ENCODE results near the gene STAT2. TPM values are rescaled to one million over a fixed set of nuclear protein-coding genes. Genes with fewer than 3 reads are reported as not detected.
"Not testable (repeated sequence)": the region's sequence is repeated elsewhere in the genome, so short reads cannot be mapped to it uniquely, and the experiment has no call there.

STAT2 gene
- total and polyA plus RNA-seq, 2 donors (not counting 1 experiment from before 2014, with no cell fraction given) = 148 to 368 TPM

- H3K4me1 ChIP-seq (ENCODE audit: control insufficient read depth, extremely low read depth, insufficient read depth, low read length) = no peaks in the 10 kb centered on the region
- H2AFZ ChIP-seq (ENCODE audit: low read length) = no peak overlapping the region
- TF ChIP-seq CTCF (conservative IDR thresholded peaks at IDR 0.05 in 1 of 2, IDR thresholded peaks at IDR 0.05 in 1 of 2; ENCODE audit: low read depth in 1 of 2, low read length in 2 of 2) (no peak), EZH2 (IDR thresholded peaks at IDR 0.05; ENCODE audit: low read length, missing control alignments) (no peak)
- H3K27ac ChIP-seq (ENCODE audit: insufficient read depth, low read length) = no peak overlapping the region
- H3K36me3 ChIP-seq (ENCODE audit: control insufficient read depth, insufficient read depth, low read length) = peaks cover 38% of the 10 kb centered on the region
- H3K27me3 ChIP-seq (ENCODE audit: control insufficient read depth, insufficient read depth, low read length) = no peaks in the 10 kb centered on the region
- H3K9ac ChIP-seq (ENCODE audit: insufficient read depth, low read length) = no peak overlapping the region
- no peaks in the 10 kb centered on the region for H3K9me3 ChIP-seq (ENCODE audit: control insufficient read depth, insufficient read depth, low read depth, low read length)
- no peak overlapping the region for H3K4me3 ChIP-seq (replicated peaks in 1 of 4; ENCODE audit: control extremely low read depth in 1 of 4, insufficient read depth in 1 of 4, low read depth in 3 of 4, low read length in 4 of 4)
- H3K79me2 ChIP-seq (ENCODE audit: control insufficient read depth, insufficient read depth, low read length) = no peaks in the 10 kb centered on the region
- no peak overlapping the region for H3K4me2 ChIP-seq (ENCODE audit: extremely low read depth, insufficient read depth, low read length)
- DNase-seq (ENCODE audit: low read depth in 2 of 2) = no peak
- no peaks in the 10 kb centered on the region for H4K20me1 ChIP-seq (ENCODE audit: control insufficient read depth, extremely low read depth, insufficient read depth, low read length)
Measured at GRCh38 chr12:56350662-56351061, 9.2 kb downstream of the STAT2 start.

GRCh38 chr12:56348776-56349175, 11.1 kb downstream of the STAT2 start:
- no peak for TF ChIP-seq EZH2 (IDR thresholded peaks at IDR 0.05; ENCODE audit: low read length, missing control alignments)
- TF ChIP-seq CTCF (conservative IDR thresholded peaks at IDR 0.05 in 1 of 2, IDR thresholded peaks at IDR 0.05 in 1 of 2; ENCODE audit: low read depth in 1 of 2, low read length in 2 of 2) = no peak
- no peak overlapping the region for H3K4me2 ChIP-seq (ENCODE audit: extremely low read depth, insufficient read depth, low read length)
- H3K9me3 ChIP-seq (ENCODE audit: control insufficient read depth, insufficient read depth, low read depth, low read length) = no peaks in the 10 kb centered on the region
- H3K9ac ChIP-seq (ENCODE audit: insufficient read depth, low read length) = no peak overlapping the region
- no peaks in the 10 kb centered on the region for H3K4me1 ChIP-seq (ENCODE audit: control insufficient read depth, extremely low read depth, insufficient read depth, low read length)
- DNase-seq (ENCODE audit: low read depth in 2 of 2) = no peak
- no peaks in the 10 kb centered on the region for H3K79me2 ChIP-seq (ENCODE audit: control insufficient read depth, insufficient read depth, low read length)
- H3K27me3 ChIP-seq (ENCODE audit: control insufficient read depth, insufficient read depth, low read length) = no peaks in the 10 kb centered on the region
- no peak overlapping the region for H2AFZ ChIP-seq (ENCODE audit: low read length)
- no peaks in the 10 kb centered on the region for H4K20me1 ChIP-seq (ENCODE audit: control insufficient read depth, extremely low read depth, insufficient read depth, low read length)
- no peak overlapping the region for H3K27ac ChIP-seq (ENCODE audit: insufficient read depth, low read length)
- H3K36me3 ChIP-seq (ENCODE audit: control insufficient read depth, insufficient read depth, low read length) = peaks cover 22% of the 10 kb centered on the region
- no peak overlapping the region for H3K4me3 ChIP-seq (replicated peaks in 1 of 4; ENCODE audit: control extremely low read depth in 1 of 4, insufficient read depth in 1 of 4, low read depth in 3 of 4, low read length in 4 of 4)

GRCh38 chr12:56347255-56347654, 12.7 kb downstream of the STAT2 start:
- not testable (repeated sequence) for H3K9me3 ChIP-seq (ENCODE audit: control insufficient read depth, insufficient read depth, low read depth, low read length); H3K4me2 ChIP-seq (ENCODE audit: extremely low read depth, insufficient read depth, low read length); H3K27me3 ChIP-seq (ENCODE audit: control insufficient read depth, insufficient read depth, low read length); H3K27ac ChIP-seq (ENCODE audit: insufficient read depth, low read length); H3K9ac ChIP-seq (ENCODE audit: insufficient read depth, low read length); H2AFZ ChIP-seq (ENCODE audit: low read length); H4K20me1 ChIP-seq (ENCODE audit: control insufficient read depth, extremely low read depth, insufficient read depth, low read length); H3K4me1 ChIP-seq (ENCODE audit: control insufficient read depth, extremely low read depth, insufficient read depth, low read length); H3K79me2 ChIP-seq (ENCODE audit: control insufficient read depth, insufficient read depth, low read length); H3K4me3 ChIP-seq (replicated peaks in 1 of 4; ENCODE audit: control extremely low read depth in 1 of 4, insufficient read depth in 1 of 4, low read depth in 3 of 4, low read length in 4 of 4); DNase-seq (ENCODE audit: low read depth in 2 of 2)
- peaks cover 31% of the 10 kb centered on the region for H3K36me3 ChIP-seq (ENCODE audit: control insufficient read depth, insufficient read depth, low read length)

All from fibroblast of lung (primary cell).